HUES48 (cell line): ENCODE measurements around the gene AGTRAP.

Experiments
- H3K27ac ChIP-seq: one replicate; pipeline ENCODE4 v1.7.0; 2013; ENCODE audit warnings: low read depth, low read length, inconsistent platforms
- H3K27me3 ChIP-seq: 2 replicates; pipeline ENCODE4 v1.6.1; 2013; ENCODE audit warnings: mild to moderate bottlenecking, low read length; ENCODE audit not compliant: control insufficient read depth, insufficient read depth
- H3K36me3 ChIP-seq: 2 replicates; pipeline ENCODE4 v1.6.1; 2013; ENCODE audit warnings: low read length; ENCODE audit not compliant: control insufficient read depth, insufficient read depth
- H3K4me1 ChIP-seq: 2 replicates; pipeline ENCODE4 v1.6.1; 2013; ENCODE audit warnings: mild to moderate bottlenecking, low read length; ENCODE audit not compliant: control insufficient read depth, insufficient read depth
- H3K4me3 ChIP-seq: 2 replicates; pipeline ENCODE4 v1.5.1; 2013; ENCODE audit warnings: mild to moderate bottlenecking, low read depth, low read length
- H3K9ac ChIP-seq: 2 replicates; pipeline ENCODE4 v1.6.1; 2013; ENCODE audit warnings: mild to moderate bottlenecking, low read depth, low read length, moderate library complexity
- H3K9me3 ChIP-seq: 2 replicates; pipeline ENCODE4 v1.6.1; 2013; ENCODE audit warnings: low read length; ENCODE audit not compliant: control insufficient read depth, insufficient read depth

The AGTRAP gene

GRCh38 chr1:11777658-11778322, 41.9 kb downstream of the AGTRAP start:
- no peaks in the 10 kb centered on the region for H3K4me1 ChIP-seq
- H3K9ac ChIP-seq = no peak overlapping the region
- no peaks in the 10 kb centered on the region for H3K36me3 ChIP-seq
- no peak overlapping the region for H3K4me3 ChIP-seq
- no peaks in the 10 kb centered on the region for H3K9me3 ChIP-seq
- H3K27ac ChIP-seq = no peak overlapping the region
- no peaks in the 10 kb centered on the region for H3K27me3 ChIP-seq

- Histone ChIP-seq H3K27ac (no peak overlapping the region), H3K4me3 (no peak overlapping the region), H3K9me3 (no peaks in the 10 kb centered on the region), H3K9ac (no peak overlapping the region), H3K36me3 (no peaks in the 10 kb centered on the region), H3K4me1 (no peaks in the 10 kb centered on the region), H3K27me3 (no peaks in the 10 kb centered on the region)
These were observed 42.4 kb downstream of the AGTRAP start for GRCh38 chr1:11778336-11778735.

GRCh38 chr1:11778844-11779623, 43.1 kb downstream of the AGTRAP start:
- H3K27me3 ChIP-seq = no peaks in the 10 kb centered on the region
- no peaks in the 10 kb centered on the region for H3K36me3 ChIP-seq
- H3K9ac ChIP-seq = no peak overlapping the region
- H3K4me3 ChIP-seq = no peak overlapping the region
- H3K4me1 ChIP-seq = no peaks in the 10 kb centered on the region
- no peak overlapping the region for H3K27ac ChIP-seq
- no peaks in the 10 kb centered on the region for H3K9me3 ChIP-seq

- H3K4me3 ChIP-seq = no peak overlapping the region
- peaks cover 6% of the 10 kb centered on the region for H3K4me1 ChIP-seq
- H3K9ac ChIP-seq = no peak overlapping the region
- no peak overlapping the region for H3K27ac ChIP-seq
- H3K9me3 ChIP-seq = no peaks in the 10 kb centered on the region
- H3K36me3 ChIP-seq = no peaks in the 10 kb centered on the region
- no peaks in the 10 kb centered on the region for H3K27me3 ChIP-seq
These were observed 43.9 kb downstream of the AGTRAP start for GRCh38 chr1:11779715-11780379.

GRCh38 chr1:11780380-11781147, 44.6 kb downstream of the AGTRAP start:
- H3K9ac ChIP-seq = no peak overlapping the region
- no peak overlapping the region for H3K4me3 ChIP-seq
- no peaks in the 10 kb centered on the region for H3K9me3 ChIP-seq
- H3K27me3 ChIP-seq = no peaks in the 10 kb centered on the region
- H3K36me3 ChIP-seq = no peaks in the 10 kb centered on the region
- no peak overlapping the region for H3K27ac ChIP-seq
- H3K4me1 ChIP-seq = peaks cover 11% of the 10 kb centered on the region

- Histone ChIP-seq H3K4me3 (no peak overlapping the region), H3K9ac (no peak overlapping the region), H3K9me3 (no peaks in the 10 kb centered on the region), H3K36me3 (no peaks in the 10 kb centered on the region), H3K27me3 (no peaks in the 10 kb centered on the region), H3K4me1 (peaks cover 14% of the 10 kb centered on the region), H3K27ac (no peak overlapping the region)
These were observed 45.4 kb downstream of the AGTRAP start for GRCh38 chr1:11781297-11781696.

- no peak overlapping the region for H3K9ac ChIP-seq
- H3K27me3 ChIP-seq = no peaks in the 10 kb centered on the region
- no peak overlapping the region for H3K27ac ChIP-seq
- peaks cover 23% of the 10 kb centered on the region for H3K4me1 ChIP-seq
- H3K9me3 ChIP-seq = no peaks in the 10 kb centered on the region
- no peaks in the 10 kb centered on the region for H3K36me3 ChIP-seq
- no peak overlapping the region for H3K4me3 ChIP-seq
These were observed 46.3 kb downstream of the AGTRAP start for GRCh38 chr1:11782127-11782708.

- H3K9me3 ChIP-seq = no peaks in the 10 kb centered on the region
- no peak overlapping the region for H3K4me3 ChIP-seq
- H3K36me3 ChIP-seq = no peaks in the 10 kb centered on the region
- H3K4me1 ChIP-seq = peaks cover 35% of the 10 kb centered on the region
- H3K9ac ChIP-seq = no peak overlapping the region
- no peaks in the 10 kb centered on the region for H3K27me3 ChIP-seq
- no peak overlapping the region for H3K27ac ChIP-seq
These were observed 47.6 kb downstream of the AGTRAP start for GRCh38 chr1:11783556-11783955.

- Histone ChIP-seq H3K4me3 (no peak overlapping the region), H3K36me3 (no peaks in the 10 kb centered on the region), H3K9me3 (no peaks in the 10 kb centered on the region), H3K9ac (no peak overlapping the region), H3K4me1 (peaks cover 35% of the 10 kb centered on the region), H3K27ac (peak overlapping the region; percentile 21), H3K27me3 (no peaks in the 10 kb centered on the region)
These were observed 48.5 kb downstream of the AGTRAP start for GRCh38 chr1:11784256-11784992.
